GM23338 (cell line): Measurements from ENCODE around the gene RNLS. TPM values are rescaled to one million over a fixed set of nuclear protein-coding genes. Genes with fewer than 3 reads are reported as not detected.

Experiments used
- ATAC-seq: fragments of 200-7000 bp; cut with Tn5 transposase; 3 replicates; pipeline ENCODE4 v1.9.1; 2020
- DNase-seq: peaks from one replicate; pipeline ENCODE4 v3.0.0-alpha.2; 2015; ENCODE audit warnings: low spot score
- H2AFZ ChIP-seq: fragments of 200-600 bp; sonication (generic); 2 replicates; pipeline ENCODE4 v1.8.0; 2016; ENCODE audit warnings: antibody characterized with exemption, mild to moderate bottlenecking, moderate library complexity
- H3F3A ChIP-seq: fragments of 200-600 bp; sonication (generic); replicated peaks from 2 replicates; pipeline ENCODE4 v1.8.0; 2017; ENCODE audit warnings: antibody characterized with exemption, mixed run types, low read depth
- H3K27ac ChIP-seq: fragments of 200-600 bp; sonication (generic); 2 replicates; pipeline ENCODE4 v1.6.1; 2016; ENCODE audit warnings: low read depth
- H3K27me3 ChIP-seq: fragments of 200-600 bp; sonication (generic); 2 replicates; pipeline ENCODE4 v1.8.0; 2016; ENCODE audit warnings: mild to moderate bottlenecking, mixed run types, moderate library complexity; ENCODE audit not compliant: insufficient read depth
- H3K36me3 ChIP-seq: fragments of 200-600 bp; sonication (generic); 2 replicates; pipeline ENCODE4 v1.8.0; 2016; ENCODE audit warnings: mild to moderate bottlenecking; ENCODE audit not compliant: insufficient read depth
- H3K4me1 ChIP-seq: fragments of 200-600 bp; sonication (generic); 2 replicates; pipeline ENCODE4 v1.8.0; 2016; ENCODE audit warnings: mild to moderate bottlenecking, moderate library complexity; ENCODE audit not compliant: insufficient read depth
- H3K4me2 ChIP-seq: fragments of 200-600 bp; sonication (generic); 2 replicates; pipeline ENCODE4 v1.7.1; 2017; ENCODE audit warnings: mixed run types
- H3K4me3 ChIP-seq: fragments of 200-600 bp; sonication (generic); 2 replicates; pipeline ENCODE4 v1.6.1; 2016; ENCODE audit warnings: mixed run types
- H3K79me2 ChIP-seq: fragments of 200-600 bp; sonication (generic); replicated peaks from 2 replicates; pipeline ENCODE4 v1.8.0; 2017; ENCODE audit warnings: mild to moderate bottlenecking; ENCODE audit not compliant: insufficient read depth
- H3K9me2 ChIP-seq: fragments of 200-600 bp; sonication (generic); 2 replicates; pipeline ENCODE4 v1.8.0; 2017; ENCODE audit not compliant: insufficient read depth
- H4K20me1 ChIP-seq: fragments of 200-600 bp; sonication (generic); replicated peaks from 2 replicates; pipeline ENCODE4 v1.8.0; 2017; ENCODE audit warnings: mild to moderate bottlenecking; ENCODE audit not compliant: insufficient read depth
- H3K27ac Mint-ChIP-seq: 2 replicates; pipeline ENCODE4 v1.8.0; 2020; ENCODE audit warnings: inconsistent platforms, mild to moderate bottlenecking, moderate library complexity, mixed read lengths
- H3K27me3 Mint-ChIP-seq: 3 replicates; pipeline ENCODE4 v1.8.0; 2022; ENCODE audit warnings: low read depth, mild to moderate bottlenecking, moderate library complexity, mixed read lengths, inconsistent platforms; ENCODE audit not compliant: insufficient read depth, poor library complexity
- H3K36me3 Mint-ChIP-seq: 3 replicates; pipeline ENCODE4 v1.8.0; 2021; ENCODE audit warnings: low read depth, mild to moderate bottlenecking, inconsistent platforms, moderate library complexity, mixed read lengths
- H3K4me1 Mint-ChIP-seq: 3 replicates; pipeline ENCODE4 v1.8.0; 2020; ENCODE audit warnings: mild to moderate bottlenecking, inconsistent platforms, mixed read lengths
- H3K4me3 Mint-ChIP-seq: 3 replicates; pipeline ENCODE4 v1.8.0; 2021; ENCODE audit warnings: moderate library complexity, mild to moderate bottlenecking, inconsistent platforms, mixed read lengths
- H3K9me3 Mint-ChIP-seq: 3 replicates; pipeline ENCODE4 v1.8.0; 2020; ENCODE audit warnings: moderate library complexity, mild to moderate bottlenecking, inconsistent platforms, mixed read lengths
- CREB1 ChIP-seq: fragments of 250-450 bp; sonication (Bioruptor Pico); IDR thresholded peaks from 2 replicates; pipeline ENCODE4 v1.5.0; 2020; ENCODE audit warnings: low read depth, mild to moderate bottlenecking, moderate library complexity
- ETS1 ChIP-seq: IDR thresholded peaks from 2 replicates; pipeline ENCODE4 v1.6.1; 2016; ENCODE audit warnings: antibody characterized with exemption
- JUNB ChIP-seq: IDR thresholded peaks from one replicate; pipeline ENCODE4 v1.6.1; 2016; ENCODE audit warnings: antibody characterized with exemption; ENCODE audit not compliant: unreplicated experiment
- NANOG ChIP-seq: IDR thresholded peaks from 2 replicates; pipeline ENCODE4 v1.6.1; 2016; ENCODE audit warnings: antibody characterized with exemption, borderline replicate concordance
- POLR2AphosphoS5 ChIP-seq: IDR thresholded peaks from 2 replicates; pipeline ENCODE4 v1.6.1; 2016; ENCODE audit warnings: antibody characterized with exemption, low read depth
- STAT1 ChIP-seq: IDR thresholded peaks from one replicate; pipeline ENCODE4 v1.6.1; 2016; ENCODE audit warnings: antibody characterized with exemption; ENCODE audit not compliant: unreplicated experiment
- ZNF114 ChIP-seq: fragments of 250-450 bp; sonication (Bioruptor Pico); IDR thresholded peaks from 2 replicates; pipeline ENCODE4 v1.5.0; 2020; ENCODE audit warnings: mild to moderate bottlenecking, moderate library complexity
- ZNF331 ChIP-seq: fragments of 250-450 bp; sonication (Bioruptor Pico); IDR thresholded peaks from 2 replicates; pipeline ENCODE4 v1.5.0; 2020; ENCODE audit warnings: low read depth, mild to moderate bottlenecking, moderate library complexity
- ZNF462 ChIP-seq: fragments of 250-450 bp; sonication (Bioruptor Pico); IDR thresholded peaks from 2 replicates; pipeline ENCODE4 v1.5.0; 2020; ENCODE audit warnings: mild to moderate bottlenecking, moderate library complexity
- polyA plus RNA-seq: library from polyadenylated mRNA; unstranded; fragments of >200 nt; fragmentation: Nextera tagmentation; extraction: Ambion mirVana; gene quantifications from 2 replicates; pipeline ENCODE4 v1.2.1, GENCODE V29; 2016
- total RNA-seq: library from RNA; depleted of rRNA; stranded (reverse); fragments of >200 nt; shearing (Covaris generic); gene quantifications from 2 replicates; pipeline ENCODE4 v1.2.3, GENCODE V29; 2014

The RNLS gene
- total and polyA plus RNA-seq, 2 experiments from 2014 or later: 8.8 to 15.2 TPM

DNA sequence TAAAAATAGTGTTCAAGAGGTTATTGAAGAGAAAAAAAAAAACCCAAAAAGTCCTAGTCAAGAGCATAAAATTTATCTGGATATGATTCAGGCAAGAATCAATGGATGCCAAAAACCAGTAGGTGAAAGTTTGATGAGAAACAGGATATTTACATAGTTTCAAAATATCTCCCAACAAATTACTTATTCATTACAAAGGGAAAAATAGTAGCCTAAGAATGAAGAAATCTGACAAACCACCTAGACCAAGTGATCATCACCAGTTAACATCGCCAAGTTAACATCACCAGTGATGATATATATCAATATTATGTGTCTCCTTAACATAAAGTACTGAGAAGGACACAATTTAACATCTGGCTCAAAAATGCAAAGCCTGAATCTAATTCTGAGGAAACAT is 85.2 kb downstream of the RNLS start:
- Histone ChIP-seq H3K4me2 (no peak overlapping the region), H3K79me2 (no peaks in the 10 kb centered on the region), H3F3A (no peaks in the 10 kb centered on the region), H3K27me3 (no peaks in the 10 kb centered on the region), H3K4me3 (no peak overlapping the region), H4K20me1 (no peaks in the 10 kb centered on the region), H3K9me2 (no peaks in the 10 kb centered on the region), H3K4me1 (peaks cover 25% of the 10 kb centered on the region), H3K36me3 (no peaks in the 10 kb centered on the region; the same call in 1 of the 2 replicates), H3K27ac (no peak overlapping the region), H2AFZ (no peak overlapping the region)
- Mint-ChIP-seq H3K9me3 (peaks cover 4% of the 10 kb centered on the region; the same call in 1 of the 3 replicates), H3K27me3 (no peaks in the 10 kb centered on the region), H3K36me3 (peaks cover 3% of the 10 kb centered on the region; the same call in 1 of the 3 replicates), H3K4me3 (no peak overlapping the region), H3K27ac (no peak overlapping the region), H3K4me1 (peaks cover 38% of the 10 kb centered on the region)
- DNase-seq (no peak), ATAC-seq (no peak)
- TF ChIP-seq CREB1 (CRISPR knock-in tag): no peak
- no peak for TF ChIP-seq ETS1
- TF ChIP-seq POLR2AphosphoS5: no peak
- no peak for TF ChIP-seq ZNF114 (CRISPR knock-in tag)
- no peak for TF ChIP-seq JUNB
- no peak for TF ChIP-seq NANOG
- no peak for TF ChIP-seq STAT1
- TF ChIP-seq ZNF331 (CRISPR knock-in tag): no peak
- no peak for TF ChIP-seq ZNF462
